A673 (cell line): ENCODE data around the gene TNRC6C. TPM values are rescaled to one million over a fixed set of nuclear protein-coding genes. Genes with fewer than 3 reads are reported as not detected.
"Not testable (repeated sequence)": the region's sequence is repeated elsewhere in the genome, so short reads cannot be mapped to it uniquely, and the experiment has no call there.

ENCODE experiments used
- BruUV-seq: library from RNA; stranded (reverse); fragments of 400-500 nt; replicated peaks from 2 replicates; lab custom pipeline; 2021; lab: Mats Ljungman, UMichigan
- CTCF ChIA-PET: fragments of 300-600 bp; sonication (Branson Sonifier 250); formaldehyde crosslinking; loops from one replicate; lab custom pipeline; 2022; ENCODE audit warnings: antibody characterized with exemption; lab: Charles Lee
- POLR2A ChIA-PET: fragments of 300-600 bp; sonication (Branson Sonifier 250); formaldehyde crosslinking; loops from one replicate; lab custom pipeline; 2022; ENCODE audit warnings: antibody characterized with exemption; ENCODE audit not compliant: low non-redundant PET; lab: Charles Lee
- DNase-seq: peaks from one replicate; pipeline ENCODE4 v3.0.0-alpha.2; 2015; ENCODE audit warnings: low spot score
- H3K27ac ChIP-seq: fragments of 200-600 bp; sonication (generic); 2 replicates; pipeline ENCODE4 v1.5.1; 2016; ENCODE audit warnings: mixed run types, low read depth, mild to moderate bottlenecking, mixed read lengths, antibody characterized with exemption, low read length; ENCODE audit not compliant: poor library complexity, severe bottlenecking
- H3K27me3 ChIP-seq: fragments of 200-600 bp; sonication (generic); replicated peaks from 2 replicates; pipeline ENCODE4 v1.6.1; 2017; ENCODE audit warnings: mixed run types, low read depth, mild to moderate bottlenecking, mixed read lengths, antibody characterized with exemption, low read length; ENCODE audit not compliant: insufficient read depth, poor library complexity
- H3K36me3 ChIP-seq: fragments of 200-600 bp; sonication (generic); 2 replicates; pipeline ENCODE4 v1.6.1; 2016; ENCODE audit warnings: mixed run types, mild to moderate bottlenecking, mixed read lengths, antibody characterized with exemption, low read length; ENCODE audit not compliant: insufficient read depth, poor library complexity, severe bottlenecking
- H3K4me1 ChIP-seq: fragments of 200-600 bp; sonication (generic); 2 replicates; pipeline ENCODE4 v1.6.1; 2017; ENCODE audit warnings: mixed run types, mild to moderate bottlenecking, mixed read lengths, antibody characterized with exemption, low read length; ENCODE audit not compliant: insufficient read depth, poor library complexity, severe bottlenecking
- H3K4me3 ChIP-seq: fragments of 200-600 bp; sonication (generic); 2 replicates; pipeline ENCODE4 v1.5.1; 2016; ENCODE audit warnings: low read depth, mixed run types, mild to moderate bottlenecking, mixed read lengths, low read length; ENCODE audit not compliant: poor library complexity, severe bottlenecking
- H3K9me3 ChIP-seq: fragments of 200-600 bp; sonication (generic); 2 replicates; pipeline ENCODE4 v1.6.1; 2016; ENCODE audit warnings: mixed run types, low read depth, mild to moderate bottlenecking, mixed read lengths, antibody characterized with exemption, low read length; ENCODE audit not compliant: poor library complexity, severe bottlenecking
- CTCF ChIP-seq: fragments of 300-800, 200-600 bp; sonication (generic); conservative IDR thresholded peaks from 2 replicates; pipeline ENCODE4 v1.5.1; 2017; ENCODE audit warnings: low read depth, mild to moderate bottlenecking, antibody characterized with exemption, low read length, moderate library complexity, mixed read lengths
- EZH2 ChIP-seq: fragments of 200-600 bp; sonication (generic); IDR thresholded peaks from 2 replicates; pipeline ENCODE4 v1.6.1; 2017; ENCODE audit warnings: borderline replicate concordance, low read depth, mild to moderate bottlenecking, mixed read lengths, antibody characterized with exemption, low read length; ENCODE audit not compliant: poor library complexity, severe bottlenecking
- intact Hi-C: fragments of 100-400 bp; cut with micrococcal nuclease; formaldehyde crosslinking; loops from one replicate; pipeline ENCODE4 v1.10.0; 2022; ENCODE audit not compliant: unreplicated experiment
- total RNA-seq: library from RNA; stranded (reverse); gene quantifications from 2 replicates; pipeline ENCODE4 v1.2.3, GENCODE V29; 2021

TNRC6C gene
- total RNA-seq, 1 experiment from 2014 or later: 26.7 TPM

GRCh38 chr17:78137392-78138203 lies 179.1 kb downstream of the TNRC6C start:
- ChIA-PET CTCF (no interaction called here), POLR2A (no interaction called here)
- no peaks in the 10 kb centered on the region for H3K9me3 ChIP-seq
- TF ChIP-seq EZH2 (no peak), CTCF (peak; percentile 68)
- BruUV-seq: no TSS peak
- H3K4me1 ChIP-seq: peaks cover 9% of the 10 kb centered on the region
- DNase-seq: no peak
- intact Hi-C loops: no loop called here
- H3K27me3 ChIP-seq: no peaks in the 10 kb centered on the region
- no peaks in the 10 kb centered on the region for H3K36me3 ChIP-seq
- H3K27ac ChIP-seq: no peak overlapping the region
- no peak overlapping the region for H3K4me3 ChIP-seq

GRCh38 chr17:78138204-78139060 lies 179.9 kb downstream of the TNRC6C start:
- TF ChIP-seq CTCF (no peak), EZH2 (no peak)
- ChIA-PET POLR2A (no interaction called here), CTCF (interaction anchor here (0.5 kb wide), 1 partner anchor 13 kb away, joined by 8 read pairs; no protein-coding TSS in a partner anchor)
- H3K4me1 ChIP-seq: peaks cover 9% of the 10 kb centered on the region
- H3K27ac ChIP-seq: no peak overlapping the region
- H3K9me3 ChIP-seq: no peaks in the 10 kb centered on the region
- H3K27me3 ChIP-seq: no peaks in the 10 kb centered on the region
- BruUV-seq: no TSS peak
- DNase-seq: no peak
- H3K36me3 ChIP-seq: no peaks in the 10 kb centered on the region
- intact Hi-C loops: no loop called here
- H3K4me3 ChIP-seq: no peak overlapping the region

GRCh38 chr17:78139861-78140168 lies 181.3 kb downstream of the TNRC6C start:
- H3K27ac ChIP-seq, H3K4me3 ChIP-seq, H3K9me3 ChIP-seq, POLR2A ChIA-PET, BruUV-seq, DNase-seq, H3K4me1 ChIP-seq, H3K27me3 ChIP-seq, intact Hi-C loops, H3K36me3 ChIP-seq: not testable (repeated sequence)
- CTCF ChIA-PET: interaction anchor here (1.0 kb wide), 1 partner anchor 55 kb away, joined by 4 read pairs; no protein-coding TSS in a partner anchor
